ENCODE measurements around the gene PKP4.

Gene PKP4

GRCh38 chr2:158717366-158718195, 260.8 kb downstream of the PKP4 start:
- DNase-seq (ENCODE audit: low read depth in 2 of 2) = no peak

DNA sequence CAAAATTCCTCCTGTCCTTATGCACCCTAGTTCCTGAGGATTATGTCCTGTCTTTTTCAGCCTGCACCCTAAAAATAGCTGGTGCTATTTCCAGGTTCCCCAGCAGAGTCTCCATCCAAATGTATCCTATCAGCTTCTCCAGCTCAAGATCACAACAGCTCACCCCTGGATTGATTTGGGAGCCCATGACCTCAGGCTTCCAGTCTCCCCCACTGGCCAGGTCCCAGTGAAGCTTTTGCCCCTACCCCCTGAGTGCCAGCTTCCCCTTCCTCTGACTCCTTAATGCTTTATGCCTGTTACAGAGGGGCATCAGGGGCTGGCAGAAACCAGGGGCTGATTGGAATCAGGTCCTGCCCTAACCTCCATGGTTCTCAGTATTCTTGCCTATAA, 261.4 kb downstream of the PKP4 start:
- no peak for DNase-seq (ENCODE audit: low read depth in 2 of 2)

DNA sequence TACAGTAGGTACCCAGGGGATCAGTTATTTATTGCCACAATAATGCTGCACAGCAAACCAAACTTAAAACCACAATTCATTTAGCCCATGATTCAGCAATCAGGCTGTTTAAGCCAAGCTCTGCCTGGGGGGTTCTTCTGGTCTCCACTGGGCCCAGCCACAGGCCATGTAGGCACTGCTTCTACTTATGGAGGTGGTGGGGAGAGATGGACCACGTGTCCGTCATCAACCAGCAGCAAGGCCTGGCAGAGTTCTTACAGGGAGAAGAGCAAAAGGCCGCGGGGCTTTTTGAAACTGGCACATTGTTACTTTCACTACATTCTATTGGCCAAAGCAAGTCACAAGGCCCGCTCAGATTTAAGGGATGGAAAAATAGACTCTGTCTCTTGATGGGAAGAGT, 262.1 kb downstream of the PKP4 start:
- no peak for DNase-seq (ENCODE audit: low read depth in 2 of 2)

- DNase-seq (ENCODE audit: low read depth in 2 of 2) = no peak
Observed at GRCh38 chr2:158719403-158719802, 262.7 kb downstream of the PKP4 start.

- no peak for DNase-seq (ENCODE audit: low read depth in 2 of 2)
Observed at GRCh38 chr2:158722266-158723105, 265.7 kb downstream of the PKP4 start.

DNA sequence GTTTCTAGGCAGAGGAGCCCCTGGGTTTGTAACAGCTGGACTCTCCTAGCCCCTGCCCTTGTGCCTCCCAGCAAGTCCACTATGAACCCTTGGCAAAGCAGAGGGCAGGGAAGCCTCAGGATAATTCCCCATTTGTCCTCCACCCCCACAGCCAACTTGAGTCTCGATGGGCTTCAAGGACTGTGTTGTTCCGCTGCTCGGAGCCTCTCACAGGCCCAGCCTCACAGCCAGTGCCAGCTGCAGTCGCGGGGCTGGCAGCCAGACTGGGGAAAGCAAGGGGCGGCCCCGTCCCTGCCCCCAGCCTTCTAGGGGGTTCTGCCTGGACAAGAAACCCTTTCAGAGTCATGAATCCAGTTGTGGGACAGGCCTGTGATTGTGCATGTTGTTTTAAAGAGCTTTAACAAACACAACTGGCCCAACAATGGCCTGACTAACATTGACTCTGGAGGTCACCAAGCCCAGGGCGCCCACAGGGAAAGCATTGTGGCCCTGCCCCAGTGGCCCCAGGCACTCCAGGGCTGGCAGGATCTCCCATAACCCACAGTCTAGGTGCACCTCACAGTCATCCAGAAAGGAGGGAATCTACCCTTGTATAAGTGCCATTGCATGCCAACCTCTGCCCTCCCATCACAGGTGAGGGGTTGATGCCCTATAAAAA, 266.6 kb downstream of the PKP4 start:
- DNase-seq (ENCODE audit: low read depth in 2 of 2) = no peak

- DNase-seq (ENCODE audit: low read depth in 2 of 2) = no peak
Observed at GRCh38 chr2:158723921-158724802, 267.4 kb downstream of the PKP4 start.

- no peak for DNase-seq (ENCODE audit: low read depth in 2 of 2)
Observed at GRCh38 chr2:158724803-158725381, 268.1 kb downstream of the PKP4 start.

- no peak for DNase-seq (ENCODE audit: low read depth in 2 of 2)
Observed at GRCh38 chr2:158725441-158725891, 268.7 kb downstream of the PKP4 start.

DNA sequence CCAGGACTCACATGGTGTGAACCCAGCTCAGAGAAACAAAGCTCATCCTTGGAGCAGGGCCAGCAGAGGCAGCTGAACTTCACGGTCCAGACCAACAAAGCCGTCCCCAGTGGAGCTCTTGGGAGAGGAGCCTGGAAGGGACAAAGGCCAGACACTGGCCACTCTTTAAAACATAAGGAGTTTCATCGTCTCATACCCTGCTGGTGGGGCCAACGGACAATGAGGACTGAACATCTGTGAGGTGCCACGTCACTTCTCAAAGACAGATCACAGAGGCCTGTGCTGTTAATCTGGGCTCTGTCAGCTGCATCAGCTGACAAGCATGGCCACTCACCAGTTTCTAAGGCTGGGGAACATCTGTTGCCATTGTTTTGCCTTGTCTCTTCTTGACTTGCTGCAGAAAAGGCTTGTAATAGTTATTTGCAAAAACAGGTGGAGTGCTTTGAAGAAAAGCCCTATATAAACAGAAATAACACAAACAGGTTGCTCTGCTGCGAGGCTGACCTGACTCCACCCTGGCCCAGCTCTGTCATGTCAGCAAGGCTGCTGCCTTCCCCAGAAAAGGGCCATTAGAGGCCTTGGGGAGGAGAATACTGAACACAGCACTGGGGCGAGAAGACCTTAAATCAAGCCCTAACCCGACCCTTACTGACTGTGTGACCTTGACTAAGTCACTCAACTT, 270.3 kb downstream of the PKP4 start:
- DNase-seq (ENCODE audit: low read depth in 2 of 2) = no peak

GRCh38 chr2:158728422-158728821, 271.7 kb downstream of the PKP4 start:
- no peak for DNase-seq (ENCODE audit: low read depth in 2 of 2)

- no peak for DNase-seq (ENCODE audit: low read depth in 2 of 2)
Observed at GRCh38 chr2:158729451-158729850, 272.7 kb downstream of the PKP4 start.

GRCh38 chr2:158729873-158730620, 273.3 kb downstream of the PKP4 start:
- no peak for DNase-seq (ENCODE audit: low read depth in 2 of 2)

DNA sequence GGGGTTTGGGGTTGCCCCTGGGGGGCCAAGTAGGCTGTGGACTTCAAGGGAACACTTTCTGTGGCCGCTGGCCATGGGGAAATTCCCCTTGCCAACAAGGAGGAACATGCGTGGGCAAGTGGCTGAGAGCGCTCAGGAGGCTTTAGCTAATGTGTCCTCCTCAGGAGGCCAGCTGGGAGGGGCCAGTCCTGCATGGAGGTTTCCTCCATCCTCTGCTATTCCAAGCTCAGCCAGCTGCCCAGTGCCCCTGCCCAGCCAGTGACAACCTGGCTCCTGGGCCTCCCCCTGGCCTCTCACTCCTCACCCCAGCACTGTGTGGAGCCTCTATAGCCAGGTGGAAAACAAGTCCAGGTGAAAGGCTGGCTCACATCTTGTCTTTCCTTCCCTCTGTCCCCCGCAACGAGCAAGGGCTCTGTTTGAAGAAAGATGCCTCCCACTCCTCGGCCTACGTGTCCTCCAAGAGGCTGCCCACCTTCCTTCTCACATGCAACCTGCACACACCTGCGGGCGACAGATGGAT, 273.9 kb downstream of the PKP4 start:
- DNase-seq (ENCODE audit: low read depth in 2 of 2) = no peak

DNA sequence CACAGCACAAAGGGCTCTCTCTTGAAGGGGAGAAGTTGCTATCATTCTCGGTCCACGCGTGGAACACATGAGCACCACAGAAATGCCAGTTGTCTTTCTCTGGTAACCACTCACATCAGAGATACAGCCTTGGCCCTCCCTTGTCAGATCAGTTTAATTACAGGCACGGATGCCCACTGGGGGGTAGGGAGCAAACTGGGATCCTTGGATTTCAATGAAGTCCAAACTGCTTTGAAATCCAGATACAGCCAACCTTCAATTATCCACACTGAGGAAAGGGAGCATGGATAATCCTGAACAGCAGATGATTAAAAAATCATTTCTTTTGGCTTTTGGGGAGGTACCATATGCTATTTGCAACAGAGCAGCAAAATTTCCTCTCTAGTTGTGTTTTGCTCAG, 274.6 kb downstream of the PKP4 start:
- no peak for DNase-seq (ENCODE audit: low read depth in 2 of 2)
